Measurements from ENCODE around the gene ACSF3.

ACSF3 gene

GRCh38 chr16:89166696-89167424, 73.2 kb downstream of the ACSF3 start:
- no peak for DNase-seq

GRCh38 chr16:89167425-89167941, 73.8 kb downstream of the ACSF3 start:
- peak; percentile 93 for DNase-seq

- DNase-seq = no peak
These were observed 74.9 kb downstream of the ACSF3 start for GRCh38 chr16:89168381-89169189.

- no peak for DNase-seq
These were observed 76.1 kb downstream of the ACSF3 start for GRCh38 chr16:89169778-89170177.

- DNase-seq = no peak
These were observed 76.9 kb downstream of the ACSF3 start for GRCh38 chr16:89170346-89171215.

- peak; percentile 97 for DNase-seq
These were observed 77.8 kb downstream of the ACSF3 start, which contains the start of gene CDH15 for GRCh38 chr16:89171216-89172170. TSS of gene CDH15 (plus strand) at chr16:89171748. CDS start at chr16:89171832, 84 bp downstream.

- no peak for DNase-seq
These were observed 78.5 kb downstream of the ACSF3 start for GRCh38 chr16:89172171-89172527.

GRCh38 chr16:89172528-89173173, 79.0 kb downstream of the ACSF3 start:
- DNase-seq = no peak

- no peak for DNase-seq
These were observed 79.7 kb downstream of the ACSF3 start for GRCh38 chr16:89173174-89173921.

- no peak for DNase-seq
These were observed 80.6 kb downstream of the ACSF3 start for GRCh38 chr16:89174055-89174827.

- DNase-seq = no peak
These were observed 81.2 kb downstream of the ACSF3 start for GRCh38 chr16:89174877-89175276.

- no peak for DNase-seq
These were observed 81.9 kb downstream of the ACSF3 start for GRCh38 chr16:89175280-89176146.

GRCh38 chr16:89176147-89176690, 82.6 kb downstream of the ACSF3 start:
- no peak for DNase-seq

- no peak for DNase-seq
These were observed 83.1 kb downstream of the ACSF3 start for GRCh38 chr16:89176717-89177116.

GRCh38 chr16:89177501-89177900, 83.8 kb downstream of the ACSF3 start:
- DNase-seq = no peak

GRCh38 chr16:89178453-89179147, 84.9 kb downstream of the ACSF3 start:
- DNase-seq = no peak

- DNase-seq = no peak
These were observed 85.5 kb downstream of the ACSF3 start for GRCh38 chr16:89179148-89179484.
